ENCODE results near the gene POC1A.

GRCh38 chr3:52162250-52162872, 8.1 kb upstream of the POC1A start:
- no peak for TF ChIP-seq CTCF (IDR thresholded peaks at IDR 0.05)
- no peak for TF ChIP-seq POLR2AphosphoS5 (IDR thresholded peaks at IDR 0.05; ENCODE audit: low read depth, low read length)
- no peak for TF ChIP-seq TCF7L2 (IDR thresholded peaks at IDR 0.05; ENCODE audit: low read depth, low read length)
- TF ChIP-seq SIN3A (IDR thresholded peaks at IDR 0.05; ENCODE audit: borderline replicate concordance, insufficient read depth, low read depth, low read length) = no peak

Measured in Panc1 (cell line).